Heart left ventricle (tissue), 13 donors: Measurements from ENCODE around the gene LCP1.
A peak's percentile ranks its signal among the peaks of the same experiment; 100 is the strongest.

Source experiments
- POLR2A ChIP-seq, 2 donors: fragments of 450-650 bp; IDR thresholded peaks; one replicate each; pipeline ENCODE4 v1.6.1; 2017; ENCODE audit warnings: antibody characterized with exemption in 2 of 2, mild to moderate bottlenecking in 2 of 2, moderate library complexity in 2 of 2
- TF ChIP-seq, protein P1 (sequence below), 12 donors: fragments of 200-600 bp; sonication (generic) in 4 of 12; IDR thresholded peaks; one replicate each; pipeline versions ENCODE4 v1.5.0 to v1.8.0; 2018 to 2022; ENCODE audit warnings: antibody characterized with exemption in 12 of 12, mild to moderate bottlenecking in 5 of 12
- donor health status: ischemic (EF 13 %, LVEDD 7.1; RV severe dilation, severe dysfunction).
- donor health status: DM: no; HTN: yes; CAD: no.
- donor health status: DM: no; HTN: no; CAD: no.
- donor health status: ischemic (EF 25% LVEDD 6.9; RV normal size, moderate dysfunction).
- donor health status: ischemic (EF 25% LVEDD 5.7; RV mildly dilated, moderate dysfunction).
- donor health status: ischemic (EF 35%, LVEDD 5.7; RV mildly dilated, moderate dysfunction).
- donor health status: nonischemic (EF 11% LVEDD 7.7; RV severe dilation, severe dysfunction).
- donor health status: DM: yes; HTN: yes; CAD: no.
- donor health status: PGD.
- donor health status: ischemic (EF 29% LVEDD 5.4; RV normal size, mild dysfunction).
- donor health status: nonischemic (EF 23%, LVEDD 6.1; RV moderate dilation, normal function).

DNA sequence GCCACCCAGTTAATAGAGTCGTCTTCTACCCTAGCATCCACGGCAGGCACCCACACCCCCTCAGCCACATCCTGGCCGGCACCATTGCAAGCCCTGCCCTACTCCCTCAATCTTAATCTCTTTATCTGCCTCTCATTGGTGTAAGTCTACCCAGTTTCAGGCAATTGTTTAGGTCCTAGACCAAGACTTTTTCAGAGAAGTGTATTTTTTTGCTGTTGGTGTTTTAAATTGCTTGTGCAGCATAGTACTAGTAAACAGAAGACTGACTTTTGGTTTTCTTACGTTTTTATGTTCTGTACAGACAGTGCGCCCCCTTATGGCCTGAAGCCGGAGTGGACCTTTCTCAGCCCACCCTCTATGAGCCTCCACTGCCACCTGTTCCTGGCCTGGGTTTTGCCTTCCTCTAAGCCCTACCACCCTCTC is 2.3 kb upstream of the LCP1 start:
- TF ChIP-seq, protein P1, sequence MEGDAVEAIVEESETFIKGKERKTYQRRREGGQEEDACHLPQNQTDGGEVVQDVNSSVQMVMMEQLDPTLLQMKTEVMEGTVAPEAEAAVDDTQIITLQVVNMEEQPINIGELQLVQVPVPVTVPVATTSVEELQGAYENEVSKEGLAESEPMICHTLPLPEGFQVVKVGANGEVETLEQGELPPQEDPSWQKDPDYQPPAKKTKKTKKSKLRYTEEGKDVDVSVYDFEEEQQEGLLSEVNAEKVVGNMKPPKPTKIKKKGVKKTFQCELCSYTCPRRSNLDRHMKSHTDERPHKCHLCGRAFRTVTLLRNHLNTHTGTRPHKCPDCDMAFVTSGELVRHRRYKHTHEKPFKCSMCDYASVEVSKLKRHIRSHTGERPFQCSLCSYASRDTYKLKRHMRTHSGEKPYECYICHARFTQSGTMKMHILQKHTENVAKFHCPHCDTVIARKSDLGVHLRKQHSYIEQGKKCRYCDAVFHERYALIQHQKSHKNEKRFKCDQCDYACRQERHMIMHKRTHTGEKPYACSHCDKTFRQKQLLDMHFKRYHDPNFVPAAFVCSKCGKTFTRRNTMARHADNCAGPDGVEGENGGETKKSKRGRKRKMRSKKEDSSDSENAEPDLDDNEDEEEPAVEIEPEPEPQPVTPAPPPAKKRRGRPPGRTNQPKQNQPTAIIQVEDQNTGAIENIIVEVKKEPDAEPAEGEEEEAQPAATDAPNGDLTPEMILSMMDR (IDR thresholded peaks at IDR 0.05): peak in 8 of 12 donors; percentile 6 to 42 (median 18)
- no peak for TF ChIP-seq POLR2A (IDR thresholded peaks at IDR 0.05)
